Hepatic stellate cell (primary cell): ENCODE measurements around the gene LETM1.

Experiments used
- DNase-seq: peaks from one replicate; pipeline ENCODE4 v3.0.0; 2011; ENCODE audit warnings: low spot score

The LETM1 gene

DNA sequence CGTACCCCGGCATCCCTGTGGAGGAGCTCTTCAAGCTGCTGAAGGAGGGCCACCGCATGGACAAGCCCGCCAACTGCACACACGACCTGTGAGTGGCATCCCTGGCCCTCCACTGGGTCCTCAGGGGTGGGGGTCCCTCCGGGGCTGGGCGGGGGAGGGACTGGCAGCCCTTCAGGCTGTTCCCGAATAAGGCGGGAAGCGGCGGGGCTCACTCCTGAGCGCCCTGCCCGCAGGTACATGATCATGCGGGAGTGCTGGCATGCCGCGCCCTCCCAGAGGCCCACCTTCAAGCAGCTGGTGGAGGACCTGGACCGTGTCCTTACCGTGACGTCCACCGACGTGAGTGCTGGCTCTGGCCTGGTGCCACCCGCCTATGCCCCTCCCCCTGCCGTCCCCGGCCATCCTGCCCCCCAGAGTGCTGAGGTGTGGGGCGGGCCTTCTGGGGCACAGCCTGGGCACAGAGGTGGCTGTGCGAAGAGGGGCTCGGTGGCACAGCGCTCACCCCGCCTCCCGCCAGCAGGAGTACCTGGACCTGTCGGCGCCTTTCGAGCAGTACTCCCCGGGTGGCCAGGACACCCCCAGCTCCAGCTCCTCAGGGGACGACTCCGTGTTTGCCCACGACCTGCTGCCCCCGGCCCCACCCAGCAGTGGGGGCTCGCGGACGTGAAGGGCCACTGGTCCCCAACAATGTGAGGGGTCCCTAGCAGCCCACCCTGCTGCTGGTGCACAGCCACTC is 49.2 kb downstream of the LETM1 start:
- DNase-seq: no peak

GRCh38 chr4:1806223-1806564 is 49.8 kb downstream of the LETM1 start:
- no peak for DNase-seq

DNA sequence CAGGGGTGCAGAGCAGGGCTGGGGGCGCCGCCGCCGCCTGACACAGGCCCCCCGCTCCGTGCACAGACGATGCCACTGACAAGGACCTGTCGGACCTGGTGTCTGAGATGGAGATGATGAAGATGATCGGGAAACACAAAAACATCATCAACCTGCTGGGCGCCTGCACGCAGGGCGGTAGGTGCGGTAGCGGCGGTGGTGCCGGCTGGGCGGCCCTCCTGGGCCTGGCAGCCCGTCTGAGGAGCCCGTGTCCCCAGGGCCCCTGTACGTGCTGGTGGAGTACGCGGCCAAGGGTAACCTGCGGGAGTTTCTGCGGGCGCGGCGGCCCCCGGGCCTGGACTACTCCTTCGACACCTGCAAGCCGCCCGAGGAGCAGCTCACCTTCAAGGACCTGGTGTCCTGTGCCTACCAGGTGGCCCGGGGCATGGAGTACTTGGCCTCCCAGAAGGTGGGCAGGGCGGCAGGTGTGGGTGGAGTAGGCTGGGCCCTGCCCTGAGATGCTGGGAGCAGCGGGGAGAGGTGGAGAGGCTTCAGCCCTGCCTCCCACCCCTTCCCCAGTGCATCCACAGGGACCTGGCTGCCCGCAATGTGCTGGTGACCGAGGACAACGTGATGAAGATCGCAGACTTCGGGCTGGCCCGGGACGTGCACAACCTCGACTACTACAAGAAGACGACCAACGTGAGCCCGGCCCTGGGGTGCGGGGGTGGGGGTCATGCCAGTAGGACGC is 50.3 kb downstream of the LETM1 start:
- DNase-seq: no peak

- no peak for DNase-seq
Observed at GRCh38 chr4:1804638-1805492, 51.1 kb downstream of the LETM1 start.

- no peak for DNase-seq
Observed at GRCh38 chr4:1803523-1804423, 52.2 kb downstream of the LETM1 start.

- DNase-seq: no peak
Observed at GRCh38 chr4:1802720-1803522, 53.0 kb downstream of the LETM1 start.

DNA sequence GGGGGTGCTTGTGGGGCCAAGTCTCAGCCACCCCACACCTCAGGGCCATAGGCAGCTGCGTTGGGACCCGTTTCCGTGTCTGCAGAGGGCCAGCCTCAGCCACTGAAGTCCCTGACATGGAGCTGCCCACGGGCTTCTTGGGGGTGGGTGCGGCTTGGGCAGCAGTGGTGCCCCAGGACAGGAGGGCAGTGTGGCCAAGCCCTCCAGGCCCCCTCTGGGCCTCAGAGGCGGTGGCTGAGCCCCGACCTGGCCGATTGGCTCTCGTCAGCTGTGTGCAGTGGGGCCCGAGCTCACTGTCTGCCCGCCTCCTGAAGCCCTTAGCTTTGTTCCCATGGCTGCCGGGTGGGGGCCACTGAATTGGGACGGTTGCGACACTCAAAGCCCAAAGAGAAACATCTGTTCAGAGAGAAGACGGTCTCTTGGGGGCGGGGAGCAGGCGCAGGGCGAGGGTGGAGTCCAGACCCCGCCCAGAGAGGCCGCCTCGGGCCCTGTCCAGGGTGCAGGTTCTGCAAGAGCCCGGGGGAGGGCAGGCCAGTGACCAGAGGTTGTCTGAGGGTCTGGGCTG is 53.7 kb downstream of the LETM1 start:
- DNase-seq: no peak

- no peak for DNase-seq
Observed at GRCh38 chr4:1801286-1801958, 54.5 kb downstream of the LETM1 start.

- DNase-seq: no peak
Observed at GRCh38 chr4:1800805-1801204, 55.2 kb downstream of the LETM1 start.

DNA sequence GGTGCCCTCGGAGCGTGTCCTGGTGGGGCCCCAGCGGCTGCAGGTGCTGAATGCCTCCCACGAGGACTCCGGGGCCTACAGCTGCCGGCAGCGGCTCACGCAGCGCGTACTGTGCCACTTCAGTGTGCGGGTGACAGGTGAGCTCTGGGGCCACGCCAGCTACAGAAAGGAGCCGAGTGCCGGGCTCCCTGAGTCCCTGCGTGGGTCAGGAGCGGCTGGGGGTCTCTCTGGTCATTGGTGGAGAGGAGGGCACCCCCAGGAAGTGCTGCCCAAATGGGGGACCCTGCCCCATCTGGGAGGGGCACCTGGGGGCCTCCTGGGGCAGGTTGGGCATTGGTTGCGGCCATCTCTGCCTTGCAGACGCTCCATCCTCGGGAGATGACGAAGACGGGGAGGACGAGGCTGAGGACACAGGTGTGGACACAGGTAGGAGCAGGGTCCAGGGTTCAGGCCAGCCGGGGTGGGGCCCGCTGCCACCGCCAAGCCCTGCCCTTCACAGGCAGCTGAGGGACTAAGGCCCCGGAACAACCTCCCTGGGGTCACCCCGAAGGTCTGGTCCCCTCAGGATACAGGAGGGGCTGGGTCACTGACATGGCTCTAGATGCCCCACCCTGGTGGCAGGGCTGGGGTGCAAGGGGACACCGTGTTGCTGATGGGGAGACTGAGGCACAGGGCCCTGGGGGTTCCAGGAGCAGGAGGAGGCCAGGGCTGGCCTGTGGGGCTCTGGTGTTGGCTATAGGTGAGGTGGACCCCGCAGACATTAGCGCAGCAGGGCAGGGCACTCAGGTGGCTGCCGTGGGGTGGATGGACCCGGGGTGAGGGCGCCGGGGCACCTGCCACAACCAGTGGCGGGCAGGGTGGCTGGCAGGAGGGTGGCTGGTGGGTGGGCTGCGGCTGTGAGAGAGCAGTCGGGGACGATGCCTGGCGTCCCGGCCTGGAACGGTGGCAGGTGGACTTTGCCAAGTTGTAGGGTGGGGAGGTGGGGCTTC is 56.3 kb downstream of the LETM1 start:
- DNase-seq: no peak

- no peak for DNase-seq
Observed at GRCh38 chr4:1798580-1799386, 57.2 kb downstream of the LETM1 start.

DNA sequence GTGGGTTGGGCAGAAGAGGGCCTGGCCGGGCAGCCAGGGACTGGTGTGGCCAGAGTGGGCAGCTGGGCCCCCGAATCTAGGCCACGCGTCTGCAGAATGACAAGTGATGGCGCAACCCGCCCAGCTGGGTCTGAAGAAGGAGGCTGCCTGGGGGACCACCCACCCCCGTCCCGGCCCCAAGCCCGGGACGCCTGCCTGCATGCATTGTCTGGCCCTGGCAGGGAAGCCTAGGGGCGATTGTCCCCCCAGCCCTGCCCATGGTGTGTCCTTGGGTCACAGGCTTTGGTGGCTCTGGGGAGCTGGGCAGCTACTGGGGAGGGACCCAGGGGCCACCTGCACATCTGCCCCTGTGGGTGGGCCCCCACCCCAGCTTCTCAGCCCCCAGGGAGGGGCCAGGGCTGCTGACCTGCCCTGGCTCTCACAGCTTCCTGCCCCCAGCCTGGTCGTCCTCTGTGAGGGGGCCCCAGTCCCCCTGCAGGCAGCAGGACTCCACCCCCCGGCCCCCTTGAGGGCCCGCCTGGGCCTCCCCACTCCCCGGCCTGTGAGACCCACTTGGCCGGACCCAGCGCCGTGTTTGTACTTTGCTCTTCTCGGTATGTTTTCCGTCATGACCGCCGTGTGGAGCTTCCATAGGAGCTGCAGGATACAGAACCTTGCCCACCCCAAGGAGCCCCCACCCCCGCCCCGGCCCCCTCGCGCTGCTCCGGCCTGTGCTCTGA is 57.9 kb downstream of the LETM1 start:
- no peak for DNase-seq

DNA sequence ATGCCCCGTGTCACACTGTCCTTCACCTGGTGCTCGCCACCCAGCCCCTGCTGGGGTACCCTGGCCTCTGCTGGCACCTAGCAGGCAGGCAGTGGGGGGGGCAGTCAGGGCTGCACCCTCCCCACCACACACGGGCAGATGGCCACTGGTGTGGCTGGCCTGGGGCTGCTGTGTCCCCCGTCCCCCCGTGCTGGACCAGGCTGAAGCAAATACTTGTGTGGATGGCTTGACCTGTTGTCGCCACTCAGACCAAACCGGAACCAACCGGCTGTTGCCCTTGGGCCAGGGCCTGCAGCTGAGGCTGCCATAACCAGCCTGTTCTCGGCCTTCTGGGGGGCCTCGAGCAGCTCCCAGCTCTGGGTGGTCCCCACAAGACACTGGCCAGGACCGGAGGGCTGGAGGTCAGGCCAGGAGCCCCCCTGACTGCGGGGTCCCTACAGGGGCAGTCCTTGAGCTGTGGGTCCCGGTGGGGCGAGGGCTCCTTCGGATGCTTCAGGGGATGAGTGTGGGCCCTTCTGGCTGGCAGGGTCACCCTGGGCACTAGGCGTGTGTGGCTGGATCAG is 58.6 kb downstream of the LETM1 start:
- DNase-seq: no peak

DNA sequence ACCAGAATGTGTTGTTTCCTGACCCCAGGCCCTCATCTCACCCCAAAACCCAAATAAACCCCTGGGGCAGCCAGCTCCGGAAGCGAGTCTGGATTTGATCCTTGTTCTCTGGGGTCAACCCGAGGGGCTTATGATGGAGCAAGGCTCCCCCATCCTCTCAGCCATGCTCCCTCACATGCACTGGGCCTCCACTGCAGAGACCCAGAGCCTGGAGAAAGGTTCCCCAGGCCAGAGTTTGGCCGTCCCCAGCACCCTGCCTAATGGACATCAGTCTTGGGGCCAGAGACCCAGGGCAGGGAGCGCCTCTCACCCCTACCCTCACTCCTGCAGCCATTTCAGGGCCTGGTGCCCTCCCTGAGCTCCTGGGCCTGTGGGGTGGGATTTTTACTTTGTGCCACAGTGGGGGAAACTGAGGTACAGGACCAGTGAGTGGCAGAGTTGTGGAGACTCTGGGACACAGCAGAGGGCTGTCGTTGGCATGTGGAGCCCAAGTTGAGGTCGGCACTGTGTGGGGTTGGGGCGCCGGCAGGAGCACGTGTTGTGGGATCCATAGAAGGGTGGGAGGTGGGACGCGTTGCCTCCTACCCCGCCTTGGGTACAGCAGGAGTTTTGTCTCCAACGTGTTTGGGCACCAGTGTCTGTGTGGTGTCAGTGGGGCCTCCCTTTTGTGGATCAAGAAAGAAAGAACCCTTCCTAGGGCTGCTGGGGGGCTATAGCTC is 59.3 kb downstream of the LETM1 start:
- DNase-seq: no peak

GRCh38 chr4:1795299-1796195 is 60.4 kb downstream of the LETM1 start:
- no peak for DNase-seq
